COR-L47 (cell line): ENCODE results near the gene EPHA5.
"Not testable (repeated sequence)": the region's sequence is repeated elsewhere in the genome, so short reads cannot be mapped to it uniquely, and the experiment has no call there.

Experiments used
- DNase-seq: peaks from one replicate; lab custom pipeline; 2025; lab: John Stamatoyannopoulos, UW

Gene EPHA5

DNA sequence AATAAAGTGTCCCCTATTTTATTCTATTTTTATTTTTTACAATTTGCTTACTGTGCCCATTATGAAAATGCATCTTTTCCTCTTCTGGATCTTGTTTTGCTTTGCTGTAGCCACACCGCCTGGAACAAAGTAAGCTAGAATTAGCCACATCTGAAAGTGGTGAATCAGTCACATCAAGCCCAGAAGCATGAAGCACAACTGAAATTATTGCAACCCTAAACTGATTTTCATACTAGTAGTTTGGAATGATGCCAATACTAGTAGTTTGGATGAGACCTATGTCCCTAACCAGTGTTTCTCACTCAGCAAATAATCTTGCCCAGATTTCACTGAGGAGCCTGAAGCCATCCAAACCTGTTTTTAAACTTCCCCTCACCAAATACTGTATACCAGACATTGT, 303.0 kb downstream of the EPHA5 start:
- peak; percentile 13 for DNase-seq

DNA sequence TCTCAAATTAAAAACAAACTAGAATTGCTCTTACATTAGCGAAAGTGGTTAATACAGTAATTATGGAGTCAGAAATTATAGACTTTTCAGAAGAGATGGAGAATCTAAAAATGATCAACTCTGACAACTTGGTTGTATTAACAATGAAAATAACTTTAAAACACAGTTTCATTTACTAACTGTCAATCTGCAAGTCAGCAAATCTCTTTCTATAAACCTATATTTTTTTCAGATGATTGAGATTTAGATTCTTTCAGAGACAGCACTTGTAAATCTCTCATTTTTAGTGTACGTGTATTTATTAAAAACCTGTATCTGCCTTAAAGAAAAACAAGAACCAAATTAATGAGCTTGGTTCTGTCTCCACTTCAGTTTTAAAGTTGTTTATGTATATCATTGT, 311.4 kb downstream of the EPHA5 start:
- no peak for DNase-seq

DNA sequence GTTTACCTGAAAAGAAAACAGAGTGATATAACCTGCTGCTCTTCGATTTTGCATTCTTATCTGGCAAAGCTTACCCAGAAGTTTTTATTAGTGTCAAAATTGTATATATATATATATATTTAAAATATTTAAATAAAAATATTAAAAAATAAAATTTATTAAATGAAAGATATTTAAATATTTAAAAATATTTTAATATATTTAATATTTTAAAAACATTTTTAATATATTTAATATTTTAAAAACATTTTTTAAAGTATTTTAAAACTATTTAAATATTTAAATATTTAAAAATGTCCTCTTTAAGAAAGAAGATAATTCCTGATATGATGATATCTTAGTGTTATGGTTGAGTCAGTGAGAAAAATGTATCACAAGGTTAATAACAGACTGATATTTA, 317.2 kb downstream of the EPHA5 start:
- DNase-seq: no peak

DNA sequence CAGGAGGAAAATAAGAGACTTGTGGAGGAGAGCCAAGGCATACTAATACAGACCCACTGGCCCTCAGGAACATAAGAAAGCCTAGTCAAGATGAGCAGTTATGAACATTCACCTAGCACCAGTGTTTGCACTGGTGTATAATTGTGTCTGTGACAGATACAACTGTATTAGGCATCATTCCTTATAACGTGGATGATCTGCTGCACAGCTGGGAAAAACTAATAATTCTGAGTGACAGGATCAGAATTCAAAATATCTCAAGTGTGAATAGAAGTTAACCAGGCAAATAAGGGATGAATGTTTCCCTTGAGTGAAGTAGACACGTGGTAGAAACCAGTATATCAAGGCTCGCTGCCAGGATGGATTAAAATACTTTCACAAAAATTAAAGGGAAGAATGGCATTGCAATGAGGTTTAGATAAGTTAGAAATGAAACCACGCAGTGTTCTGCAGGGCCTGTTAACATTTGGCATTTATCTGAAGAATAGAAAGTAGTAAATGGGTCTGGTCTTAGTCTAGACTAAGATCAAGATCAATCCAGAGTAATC, 325.9 kb downstream of the EPHA5 start:
- no peak for DNase-seq

DNA sequence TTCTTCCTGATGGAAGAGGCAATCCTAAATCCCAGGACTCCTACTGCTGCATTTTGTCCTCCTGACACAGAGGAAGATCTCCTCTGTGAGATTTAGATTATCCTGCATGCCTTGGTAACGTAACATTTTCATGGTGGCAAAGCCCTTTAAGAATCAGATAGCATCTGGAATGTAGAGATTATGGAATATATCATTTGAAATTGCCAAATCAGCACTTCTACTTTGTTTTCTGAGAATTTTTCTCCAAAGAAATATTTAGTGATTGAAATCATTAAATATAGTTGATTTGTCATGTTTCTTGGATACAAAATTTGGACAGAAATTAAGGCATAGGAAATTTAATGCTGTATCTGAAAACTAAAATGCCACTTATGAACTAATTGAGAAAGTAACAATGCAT, 326.9 kb downstream of the EPHA5 start:
- DNase-seq: no peak

DNA sequence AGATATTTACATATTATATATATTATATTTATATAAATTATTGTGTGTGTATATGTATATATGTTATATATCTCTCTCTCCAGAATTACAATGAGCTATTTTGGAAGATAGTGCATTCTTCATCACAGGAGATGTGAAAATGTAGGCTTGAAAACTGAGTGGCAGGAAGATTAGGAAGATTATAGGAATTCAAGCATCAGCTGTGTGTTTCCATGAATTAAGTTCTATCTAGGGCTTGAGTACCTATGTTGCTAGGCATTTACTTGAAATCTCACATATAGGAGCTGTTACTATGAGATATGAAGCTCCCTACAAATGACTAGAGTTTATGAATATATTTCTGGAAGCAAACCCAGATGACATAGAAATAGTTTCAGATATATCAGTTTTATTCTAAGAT, 328.7 kb downstream of the EPHA5 start:
- no peak for DNase-seq

DNA sequence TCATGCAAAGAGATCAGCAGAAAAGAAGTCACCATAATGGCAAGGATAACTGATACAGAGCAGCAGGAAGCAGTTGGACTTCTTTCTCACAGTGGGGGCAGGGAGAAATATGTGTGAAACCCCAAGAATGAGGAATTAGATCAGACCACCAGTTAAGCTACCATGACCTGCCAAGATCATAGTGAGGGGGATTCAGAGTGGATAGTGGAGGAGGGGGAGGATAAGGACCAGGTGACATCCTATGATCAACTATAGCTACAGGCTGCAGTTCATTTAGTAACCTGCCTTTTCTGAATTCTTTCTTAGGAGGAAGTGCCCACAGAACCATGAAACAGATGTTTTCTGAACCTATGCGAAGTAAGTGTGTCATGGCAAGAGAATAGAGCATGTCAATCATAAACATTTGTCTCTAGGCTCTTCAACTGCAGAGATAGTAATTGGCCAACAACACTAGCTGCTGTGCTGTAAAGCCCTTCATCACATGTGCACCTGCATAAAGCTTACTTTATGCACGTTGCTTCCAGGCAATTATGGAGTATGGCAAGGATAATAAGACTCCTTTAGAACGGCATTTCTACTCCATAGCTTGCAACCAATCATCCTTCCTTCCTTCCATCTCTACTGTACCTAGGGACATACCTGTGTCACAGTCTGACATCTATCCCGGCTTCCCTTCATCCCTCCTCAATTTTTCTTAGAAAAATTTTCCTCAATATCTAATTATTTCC, 329.7 kb downstream of the EPHA5 start:
- no peak for DNase-seq

DNA sequence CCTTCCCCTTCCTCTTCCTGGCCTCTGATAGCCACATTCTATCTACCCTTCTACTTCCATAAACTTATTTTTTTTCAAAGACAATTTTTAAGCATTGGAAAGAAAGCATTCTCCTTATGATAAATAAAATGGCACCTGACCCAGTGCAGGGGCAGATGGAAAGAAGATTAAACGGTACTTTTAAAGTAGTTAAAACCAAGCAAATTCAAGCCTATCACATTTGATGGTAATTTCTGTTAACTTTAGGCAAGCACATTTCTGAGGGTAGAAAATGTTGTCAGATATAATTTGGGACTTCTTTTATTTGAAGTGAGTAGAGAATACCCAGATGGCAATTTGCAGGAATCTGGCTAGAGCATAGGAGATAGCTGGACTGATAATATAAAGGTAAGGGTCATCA, 332.9 kb downstream of the EPHA5 start:
- DNase-seq: no peak

DNA sequence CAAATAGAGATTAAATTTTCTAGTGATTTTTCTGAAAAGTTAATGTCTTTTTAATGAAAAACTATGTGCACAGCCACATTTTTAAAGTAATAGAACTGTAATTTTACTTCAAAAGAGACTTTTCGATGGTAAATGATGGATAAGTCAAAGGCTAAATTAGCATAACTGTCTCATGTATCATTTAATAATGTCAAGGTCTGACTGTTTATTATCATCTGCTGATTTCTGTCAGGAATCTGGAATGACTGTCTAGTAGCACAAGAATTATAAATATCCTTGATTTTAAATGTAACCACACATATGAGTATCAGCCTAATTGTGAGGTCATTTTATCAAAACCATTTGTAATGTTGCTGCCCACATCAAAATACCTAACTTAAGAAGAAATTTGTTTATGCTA, 333.8 kb downstream of the EPHA5 start:
- no peak for DNase-seq

DNA sequence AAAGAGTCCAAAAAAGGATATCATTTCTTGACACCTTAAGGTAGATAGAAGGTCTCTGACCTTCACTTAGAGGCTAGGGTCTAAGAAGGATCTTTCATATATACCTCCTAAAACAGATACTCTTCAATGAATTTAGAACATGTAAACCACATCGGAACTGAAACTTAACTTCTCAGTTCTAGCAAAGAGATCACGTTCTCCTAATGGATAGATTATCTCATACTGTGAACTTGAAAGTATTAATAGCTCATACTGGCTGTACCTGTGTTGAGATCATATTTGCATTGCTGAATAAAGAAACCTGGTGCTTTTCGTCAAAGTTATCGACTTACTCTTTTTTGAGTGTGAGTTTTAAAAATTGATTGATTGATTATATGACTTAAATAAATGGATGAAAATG, 353.8 kb downstream of the EPHA5 start:
- DNase-seq: no peak

DNA sequence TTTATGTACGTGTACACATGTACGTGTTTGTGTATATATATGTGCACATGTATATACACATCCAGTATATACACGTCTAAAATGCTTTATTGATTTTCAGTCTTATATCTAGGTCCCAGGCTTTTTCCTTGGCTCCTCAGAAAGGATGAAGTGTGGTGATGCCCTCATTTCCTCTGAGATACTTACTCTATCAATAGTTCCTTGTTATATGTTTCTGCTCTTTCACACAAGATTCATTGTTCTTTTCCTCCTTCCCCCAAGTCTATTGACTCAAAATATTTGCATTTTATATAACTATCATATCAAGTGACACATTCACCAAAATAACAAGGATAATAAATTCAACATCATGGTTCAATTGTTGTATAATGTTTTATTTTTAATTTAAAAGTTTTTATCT, 359.2 kb downstream of the EPHA5 start:
- no peak for DNase-seq

DNA sequence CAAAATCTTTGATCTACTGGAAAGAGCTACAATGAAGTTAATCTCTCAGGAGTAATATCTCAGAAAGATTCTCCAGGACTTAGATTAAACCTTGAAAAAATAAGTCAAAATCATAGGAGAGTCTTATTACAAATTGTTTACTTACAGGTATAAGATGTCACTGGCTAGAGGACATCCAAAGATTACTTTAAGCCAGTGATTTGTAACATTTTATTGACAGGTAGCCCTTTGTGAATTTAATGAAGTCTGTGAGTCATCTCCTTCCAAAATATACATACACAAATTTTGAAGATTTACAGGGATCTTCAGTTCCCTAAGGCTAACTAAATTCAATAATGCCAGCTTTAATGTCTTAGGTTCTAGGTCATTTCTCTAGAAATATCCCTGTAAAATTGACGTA, 359.7 kb downstream of the EPHA5 start:
- no peak for DNase-seq

DNA sequence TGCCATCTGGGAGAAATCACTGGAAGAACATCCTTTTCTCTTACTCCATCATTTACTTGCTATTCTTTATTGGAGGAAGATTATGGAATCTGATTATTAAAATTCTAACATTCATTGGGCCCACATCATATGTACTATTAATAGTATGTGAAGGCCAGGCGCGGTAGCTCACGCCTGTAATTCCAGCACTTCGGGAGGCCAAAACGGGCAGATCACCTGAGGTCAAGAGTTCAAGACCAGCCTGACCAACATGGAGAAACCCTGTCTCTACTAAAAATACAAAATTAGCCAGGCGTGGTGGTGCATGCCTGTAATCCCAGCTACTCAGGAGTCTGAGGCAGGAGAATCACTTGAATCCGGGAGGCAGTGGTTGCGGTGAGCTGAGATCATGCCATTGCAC, 361.7 kb downstream of the EPHA5 start:
- DNase-seq: not testable (repeated sequence)

DNA sequence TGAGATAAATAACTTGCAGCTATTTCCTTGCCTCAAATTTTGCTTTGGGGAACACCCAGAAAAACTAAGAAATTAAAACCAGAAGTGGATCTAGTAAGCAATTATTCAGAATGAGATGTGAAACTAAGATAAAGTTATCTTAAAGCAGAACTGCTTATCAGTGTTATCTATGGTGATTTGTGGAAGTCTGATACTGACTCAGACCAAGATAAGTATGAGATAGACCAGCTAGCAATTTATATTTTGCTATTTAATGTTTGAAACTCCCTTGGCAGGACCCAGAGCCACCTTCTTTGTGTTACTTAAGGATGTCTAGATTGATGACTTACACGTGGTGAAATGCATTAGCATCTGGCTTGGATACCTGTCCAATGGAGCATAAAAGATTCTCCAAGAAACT, 368.1 kb downstream of the EPHA5 start:
- DNase-seq: no peak

DNA sequence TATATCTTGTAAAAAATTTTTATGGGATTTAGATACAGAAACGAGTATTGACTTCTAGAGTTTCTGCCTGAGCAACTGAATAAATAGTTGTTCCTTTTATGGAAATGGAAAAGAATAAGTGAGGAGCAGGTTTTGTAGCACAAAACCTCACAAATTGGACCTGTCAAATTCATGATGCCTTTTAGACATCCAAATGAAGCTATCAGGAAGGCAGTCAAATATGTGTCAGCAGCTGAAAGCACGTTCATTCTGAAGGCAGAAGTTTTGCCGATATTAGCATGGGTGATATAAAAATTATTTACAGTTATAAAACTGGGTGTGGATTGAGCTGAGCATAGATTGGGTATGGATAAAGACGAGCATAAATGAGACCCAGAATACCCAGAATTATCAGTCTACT, 374.0 kb downstream of the EPHA5 start:
- DNase-seq: no peak

DNA sequence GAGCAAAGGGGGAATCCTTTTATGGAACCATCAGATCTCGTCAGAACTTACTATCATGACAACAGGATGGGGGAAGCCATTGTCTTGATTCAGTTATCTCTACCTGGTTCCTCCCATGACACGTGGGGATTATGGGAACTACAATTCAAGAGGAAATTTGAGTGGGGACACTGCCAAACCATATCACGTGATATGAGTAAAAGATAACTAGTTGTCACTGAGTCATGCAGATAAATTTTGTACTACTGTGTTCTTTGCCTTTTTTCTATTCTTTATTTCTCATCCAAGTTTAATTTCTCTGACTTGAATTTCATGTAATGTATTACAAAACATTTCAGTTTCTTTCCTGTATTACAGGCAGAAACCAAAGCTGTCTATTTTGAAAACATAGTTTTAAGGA, 383.2 kb downstream of the EPHA5 start:
- no peak for DNase-seq
